ENCODE data around the gene F12. TPM values are rescaled to one million over a fixed set of nuclear protein-coding genes. Genes with fewer than 3 reads are reported as not detected.
"Not testable (repeated sequence)": the region's sequence is repeated elsewhere in the genome, so short reads cannot be mapped to it uniquely, and the experiment has no call there.

The F12 gene
- total RNA-seq, 1 donor from 2014 or later = 15.3 TPM

GRCh38 chr5:177388521-177389052 lies 20.8 kb downstream of the F12 start:
- DNase-seq (ENCODE audit: low spot score) = no peak

GRCh38 chr5:177387405-177387804 lies 22.0 kb downstream of the F12 start:
- DNase-seq (ENCODE audit: low spot score) = no peak

GRCh38 chr5:177386542-177386941 lies 22.8 kb downstream of the F12 start:
- no peak for DNase-seq (ENCODE audit: low spot score)

GRCh38 chr5:177385720-177386119 lies 23.6 kb downstream of the F12 start:
- DNase-seq (ENCODE audit: low spot score) = no peak

GRCh38 chr5:177384134-177384533 lies 25.2 kb downstream of the F12 start, which contains the start of gene SLC34A1:
TSS of gene SLC34A1 (plus strand) at chr5:177384434. CDS start at chr5:177385742, 1,308 bp downstream.
- DNase-seq (ENCODE audit: low spot score) = no peak

- no peak for DNase-seq (ENCODE audit: low spot score)
These were observed 26.2 kb downstream of the F12 start for GRCh38 chr5:177383181-177383580.

GRCh38 chr5:177382423-177383029 lies 26.8 kb downstream of the F12 start:
- no peak for DNase-seq (ENCODE audit: low spot score)

GRCh38 chr5:177380805-177381126 lies 28.6 kb downstream of the F12 start:
- DNase-seq (ENCODE audit: low spot score) = no peak

GRCh38 chr5:177378884-177379883 lies 30.2 kb downstream of the F12 start:
- peak; percentile 54 for DNase-seq (ENCODE audit: low spot score)

- DNase-seq (ENCODE audit: low spot score) = no peak
These were observed 31.2 kb downstream of the F12 start for GRCh38 chr5:177377851-177378776.

GRCh38 chr5:177376107-177376506 lies 33.3 kb downstream of the F12 start:
- no peak for DNase-seq (ENCODE audit: low spot score)

- not testable (repeated sequence) for DNase-seq (ENCODE audit: low spot score)
These were observed 33.8 kb downstream of the F12 start for GRCh38 chr5:177375516-177375915.

GRCh38 chr5:177374211-177374610 lies 35.2 kb downstream of the F12 start:
- DNase-seq (ENCODE audit: low spot score) = no peak

- DNase-seq (ENCODE audit: low spot score) = no peak
These were observed 35.6 kb downstream of the F12 start for GRCh38 chr5:177373806-177374205.

GRCh38 chr5:177372910-177373309 lies 36.5 kb downstream of the F12 start:
- DNase-seq (ENCODE audit: low spot score) = no peak

- no peak for DNase-seq (ENCODE audit: low spot score)
These were observed 37.1 kb downstream of the F12 start for GRCh38 chr5:177372034-177372896.

GRCh38 chr5:177371120-177372033 lies 38.0 kb downstream of the F12 start:
- DNase-seq (ENCODE audit: low spot score) = no peak

GRCh38 chr5:177370488-177371119 lies 38.8 kb downstream of the F12 start:
- DNase-seq (ENCODE audit: low spot score) = peak; percentile 92

Measured in mucosa of gallbladder (tissue), 1 donor.